IMR-90 (cell line): ENCODE results near the gene MEIOB. TPM values are rescaled to one million over a fixed set of nuclear protein-coding genes. Genes with fewer than 3 reads are reported as not detected.

Source experiments
- ATAC-seq: fragments of 200-7000 bp; cut with Tn5 transposase; 2 replicates; pipeline ENCODE4 v1.9.1; 2020; ENCODE audit warnings: low read depth, mild to moderate bottlenecking, moderate library complexity
- BruUV-seq: library from RNA; stranded (reverse); fragments of 400-500 nt; replicated peaks from 2 replicates; lab custom pipeline; 2021; lab: Mats Ljungman, UMichigan
- CTCF ChIA-PET: fragments of 300-600 bp; formaldehyde crosslinking; extraction: SDS; loops from one replicate; lab custom pipeline; 2021; ENCODE audit warnings: antibody characterized with exemption; lab: Yijun Ruan, JAX
- POLR2A ChIA-PET: fragments of 300-600 bp; sonication (Branson Sonifier 250); formaldehyde crosslinking; loops from one replicate; lab custom pipeline; 2022; ENCODE audit warnings: antibody characterized with exemption; ENCODE audit not compliant: unreplicated experiment; lab: Charles Lee
- DNase-seq: peaks from one replicate; pipeline ENCODE4 v3.0.0; 2013
- H2AFZ ChIP-seq: replicated peaks from 2 replicates; pipeline ENCODE3; 2013; ENCODE audit warnings: low read length, mild to moderate bottlenecking; ENCODE audit not compliant: poor library complexity
- H2AK5ac ChIP-seq: 2 replicates; pipeline ENCODE4 v1.6.1; 2013; ENCODE audit warnings: low read depth, low read length, inconsistent platforms
- H2AK9ac ChIP-seq: replicated peaks from 2 replicates; pipeline ENCODE3; 2013; ENCODE audit warnings: mild to moderate bottlenecking, low read depth, low read length, moderate library complexity; ENCODE audit not compliant: poor library complexity
- H2BK120ac ChIP-seq: 2 replicates; pipeline ENCODE4 v1.6.1; 2013; ENCODE audit warnings: low read depth, low read length, inconsistent platforms
- H2BK15ac ChIP-seq: 3 replicates; pipeline ENCODE4 v1.6.1; 2013; ENCODE audit warnings: low read depth, low read length, inconsistent platforms
- H2BK20ac ChIP-seq: 2 replicates; pipeline ENCODE4 v1.6.1; 2013; ENCODE audit warnings: low read depth, mild to moderate bottlenecking, inconsistent platforms, low read length, moderate library complexity
- H2BK5ac ChIP-seq: 2 replicates; pipeline ENCODE4 v1.6.1; 2013; ENCODE audit warnings: mild to moderate bottlenecking, low read depth, low read length, inconsistent platforms; ENCODE audit not compliant: poor library complexity, severe bottlenecking
- H3K14ac ChIP-seq: replicated peaks from 2 replicates; pipeline ENCODE4 v1.6.1; 2013; ENCODE audit warnings: low read depth, low read length, inconsistent platforms
- H3K18ac ChIP-seq: 2 replicates; pipeline ENCODE4 v1.6.1; 2013; ENCODE audit warnings: low read depth, low read length, control low read depth
- H3K23ac ChIP-seq: 2 replicates; pipeline ENCODE4 v1.6.1; 2013; ENCODE audit warnings: low read depth, low read length, inconsistent platforms
- H3K27ac ChIP-seq: 2 replicates; pipeline ENCODE4 v1.5.1; 2013; ENCODE audit warnings: mild to moderate bottlenecking, control low read depth, low read length; ENCODE audit not compliant: insufficient read depth
- H3K27me3 ChIP-seq: 2 replicates; pipeline ENCODE4 v1.6.1; 2013; ENCODE audit warnings: low read length; ENCODE audit not compliant: control insufficient read depth, insufficient read depth
- H3K36me3 ChIP-seq: 2 replicates; pipeline ENCODE4 v1.6.1; 2013; ENCODE audit warnings: low read length, mixed read lengths; ENCODE audit not compliant: control insufficient read depth, insufficient read depth
- H3K4ac ChIP-seq: 2 replicates; pipeline ENCODE4 v1.6.1; 2013; ENCODE audit warnings: low read depth, low read length, inconsistent platforms
- H3K4me1 ChIP-seq: 2 replicates; pipeline ENCODE4 v1.6.1; 2013; ENCODE audit warnings: low read length, mixed read lengths; ENCODE audit not compliant: control insufficient read depth, insufficient read depth
- H3K4me2 ChIP-seq: 2 replicates; pipeline ENCODE4 v1.6.1; 2013; ENCODE audit warnings: low read depth, mild to moderate bottlenecking, control low read depth, low read length, moderate library complexity
- H3K4me3 ChIP-seq: 2 replicates; pipeline ENCODE4 v1.5.1; 2013; ENCODE audit warnings: low read depth, mild to moderate bottlenecking, control low read depth, low read length, moderate library complexity; ENCODE audit not compliant: insufficient read depth
- H3K56ac ChIP-seq: 2 replicates; pipeline ENCODE4 v1.6.1; 2013; ENCODE audit warnings: low read length, inconsistent platforms; ENCODE audit not compliant: insufficient read depth; ENCODE audit errors: extremely low read depth
- H3K79me1 ChIP-seq, 2 experiments: 2 replicates each; pipeline ENCODE4 v1.6.1; 2013; ENCODE audit warnings: low read length in 2 of 2, inconsistent platforms in 1 of 2, low read depth in 1 of 2
- H3K9ac ChIP-seq: 2 replicates; pipeline ENCODE4 v1.6.1; 2013; ENCODE audit warnings: low read depth, low read length, control low read depth
- H3K9me1 ChIP-seq: 2 replicates; pipeline ENCODE4 v1.6.1; 2013; ENCODE audit warnings: low read length, inconsistent platforms; ENCODE audit not compliant: insufficient read depth
- H3K9me3 ChIP-seq: 2 replicates; pipeline ENCODE4 v1.6.1; 2013; ENCODE audit warnings: low read length; ENCODE audit not compliant: control insufficient read depth, insufficient read depth
- H4K20me1 ChIP-seq: 2 replicates; pipeline ENCODE4 v1.6.1; 2013; ENCODE audit warnings: low read length, inconsistent platforms; ENCODE audit not compliant: insufficient read depth
- H4K5ac ChIP-seq: 2 replicates; pipeline ENCODE4 v1.6.1; 2013; ENCODE audit warnings: mild to moderate bottlenecking, low read depth, low read length, control low read depth
- H4K8ac ChIP-seq, 2 experiments: 2 replicates each; pipeline ENCODE4 v1.6.1; 2013; ENCODE audit warnings: low read depth in 2 of 2, low read length in 2 of 2, control low read depth in 1 of 2, inconsistent platforms in 1 of 2
- H4K91ac ChIP-seq: 2 replicates; pipeline ENCODE4 v1.6.1; 2013; ENCODE audit warnings: low read depth, low read length, inconsistent platforms; ENCODE audit not compliant: insufficient read depth
- MAFK ChIP-seq: IDR thresholded peaks from 2 replicates; pipeline ENCODE4 v1.6.1; 2012; ENCODE audit warnings: low read depth, low read length, improper control_type of control experiment
- RFX5 ChIP-seq: IDR thresholded peaks from 2 replicates; pipeline ENCODE4 v1.8.0; 2012; ENCODE audit warnings: low read depth, mild to moderate bottlenecking, low read length, moderate library complexity
- WGBS, 2 experiments: methylation state at CpG; one replicate each; pipeline versions ENCODE4 v1.1.5 to v1.1.7; 2013; ENCODE audit warnings: missing lambda C conversion rate in 2 of 2; ENCODE audit not compliant: insufficient read length in 1 of 2; ENCODE audit errors: extremely low coverage in 2 of 2; 5-methylcytosine and 5-hydroxymethylcytosine counted together
- dilution Hi-C: fragments of 300-500 bp; cut with HindIII; formaldehyde crosslinking; loops from one replicate; pipeline ENCODE4 v1.14.3; 2018; ENCODE audit warnings: low sequenced_read_pairs; ENCODE audit not compliant: unreplicated experiment
- in situ Hi-C: fragments of 300-500 bp; cut with MboI; formaldehyde crosslinking; loops from 3 replicates; pipeline ENCODE4 v1.14.3; 2019; ENCODE audit warnings: low sequenced_read_pairs, inconsistent platforms, mixed read lengths
- intact Hi-C: fragments of 100-400 bp; cut with micrococcal nuclease; formaldehyde crosslinking; loops from 2 replicates; pipeline ENCODE4 v1.10.0; 2022
- polyA plus RNA-seq, 3 experiments: library from polyadenylated mRNA; depleted of rRNA; stranded (reverse); fragments of >200 nt; gene quantifications; 2 replicates each; pipeline ENCODE4 v1.2.3, GENCODE V29; 2012; ENCODE audit warnings: low replicate concordance in 1 of 3
- total RNA-seq: library from RNA; depleted of rRNA; stranded (reverse); fragments of >200 nt; gene quantifications from 2 replicates; pipeline ENCODE4 v1.2.3, GENCODE V29; 2012
- TF ChIP-seq, protein P1 (sequence below): fragments of 150-350 bp; IDR thresholded peaks from 2 replicates; pipeline ENCODE4 v1.6.1; 2017; ENCODE audit warnings: mild to moderate bottlenecking, antibody characterized with exemption, low read length, low read depth

The MEIOB gene
- total and polyA plus RNA-seq, 2 of the 4 experiments (the other 2 are of a cell fraction): 0.14 TPM; not detected in 1

DNA sequence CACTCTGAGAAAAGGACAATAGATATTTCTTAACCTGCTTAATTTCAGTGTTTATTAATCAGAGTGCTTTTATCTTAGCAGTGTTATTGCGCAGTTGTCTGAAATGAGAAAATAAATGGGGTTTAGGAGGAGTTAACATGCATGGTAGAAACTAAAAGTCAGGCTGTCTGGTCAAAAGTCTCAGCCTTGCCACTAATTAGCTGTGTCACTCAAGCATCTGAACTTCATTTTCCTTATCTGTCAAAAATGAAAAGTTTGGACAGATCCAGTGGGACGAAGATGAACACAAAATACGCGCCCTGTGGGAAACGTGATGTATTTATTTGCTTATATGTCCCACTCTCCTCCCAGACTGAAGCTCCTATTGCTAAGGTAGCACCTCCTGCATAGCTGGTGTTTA is 6.3 kb upstream of the MEIOB start:
- H3K4me2 ChIP-seq: no peak overlapping the region
- intact Hi-C loops (no loop called here), in situ Hi-C loops (loop anchor here (25.0 kb wide), 1 partner anchor 509 kb away; no protein-coding TSS in a partner anchor), dilution Hi-C loops (no loop called here)
- no peaks in the 10 kb centered on the region for H3K9me1 ChIP-seq
- no peak overlapping the region for H3K4ac ChIP-seq
- WGBS, 2 experiments: no CpG with 5 or more reads among the region's 5 CpGs
- BruUV-seq: no TSS peak
- ChIA-PET POLR2A (no interaction called here), CTCF (interaction anchor here (0.6 kb wide), 1 partner anchor 1793 kb away, joined by 3 read pairs; no protein-coding TSS in a partner anchor)
- H3K14ac ChIP-seq: no peak overlapping the region
- no peak overlapping the region for H3K18ac ChIP-seq
- H2BK120ac ChIP-seq: no peak overlapping the region
- no peaks in the 10 kb centered on the region for H3K9me3 ChIP-seq
- no peak overlapping the region for H2BK15ac ChIP-seq
- H2AFZ ChIP-seq: peak overlapping the region; percentile 23
- no peaks in the 10 kb centered on the region for H4K20me1 ChIP-seq
- no peak overlapping the region for H2AK9ac ChIP-seq
- no peak for ATAC-seq
- no peak overlapping the region for H2AK5ac ChIP-seq
- H3K4me3 ChIP-seq: no peak overlapping the region
- DNase-seq: no peak
- no peak overlapping the region for H3K9ac ChIP-seq
- no peak overlapping the region for H3K23ac ChIP-seq
- no peak overlapping the region for H3K27ac ChIP-seq
- H2BK5ac ChIP-seq: no peak overlapping the region
- no peaks in the 10 kb centered on the region for H3K36me3 ChIP-seq
- no peak overlapping the region for H2BK20ac ChIP-seq
- no peak for TF ChIP-seq RFX5
- TF ChIP-seq, protein P1, sequence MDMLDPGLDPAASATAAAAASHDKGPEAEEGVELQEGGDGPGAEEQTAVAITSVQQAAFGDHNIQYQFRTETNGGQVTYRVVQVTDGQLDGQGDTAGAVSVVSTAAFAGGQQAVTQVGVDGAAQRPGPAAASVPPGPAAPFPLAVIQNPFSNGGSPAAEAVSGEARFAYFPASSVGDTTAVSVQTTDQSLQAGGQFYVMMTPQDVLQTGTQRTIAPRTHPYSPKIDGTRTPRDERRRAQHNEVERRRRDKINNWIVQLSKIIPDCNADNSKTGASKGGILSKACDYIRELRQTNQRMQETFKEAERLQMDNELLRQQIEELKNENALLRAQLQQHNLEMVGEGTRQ: no peak
- TF ChIP-seq MAFK: no peak
- no peak overlapping the region for H4K91ac ChIP-seq
- H4K8ac ChIP-seq: no peak overlapping the region
- peaks cover 38% of the 10 kb centered on the region for H3K27me3 ChIP-seq
- H4K5ac ChIP-seq: no peak overlapping the region
- no peaks in the 10 kb centered on the region for H3K79me1 ChIP-seq
- H3K4me1 ChIP-seq: no peaks in the 10 kb centered on the region
- no peak overlapping the region; the same call in 1 of the 2 replicates for H3K56ac ChIP-seq
